Stimulated activated CD4-positive, alpha-beta T cell treated with anti-CD3 and anti-CD28 coated beads, Interleukin-2, amount 100 ng/mL, for 24 hours (primary cell): ENCODE data around the gene CELF3.
"Not testable (repeated sequence)": the region's sequence is repeated elsewhere in the genome, so short reads cannot be mapped to it uniquely, and the experiment has no call there.

ENCODE experiments used
- DNase-seq, 2 donors: peaks; one replicate each; pipeline ENCODE4 v3.0.0-alpha.2; 2020

CELF3 gene

GRCh38 chr1:151693057-151693651 is 23.4 kb downstream of the CELF3 start:
- DNase-seq: no peak

DNA sequence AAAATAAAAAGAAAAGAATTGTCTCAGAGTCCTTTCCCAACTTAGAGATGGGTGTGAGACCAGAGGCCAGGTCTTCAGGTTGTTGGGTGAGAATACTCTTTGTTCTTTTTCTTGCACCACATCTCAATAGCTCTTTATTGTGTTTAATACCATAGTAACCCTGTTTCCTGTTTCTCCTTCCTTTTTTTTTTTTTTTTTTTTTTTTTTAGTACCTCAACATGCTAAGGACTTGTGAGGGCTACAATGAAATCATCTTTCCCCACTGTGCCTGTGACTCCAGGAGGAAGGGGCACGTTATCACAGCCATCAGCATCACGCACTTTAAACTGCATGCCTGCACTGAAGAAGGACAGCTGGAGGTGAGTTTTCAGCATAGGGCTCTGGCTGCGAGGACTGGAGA is 24.4 kb downstream of the CELF3 start:
- DNase-seq: no peak

DNA sequence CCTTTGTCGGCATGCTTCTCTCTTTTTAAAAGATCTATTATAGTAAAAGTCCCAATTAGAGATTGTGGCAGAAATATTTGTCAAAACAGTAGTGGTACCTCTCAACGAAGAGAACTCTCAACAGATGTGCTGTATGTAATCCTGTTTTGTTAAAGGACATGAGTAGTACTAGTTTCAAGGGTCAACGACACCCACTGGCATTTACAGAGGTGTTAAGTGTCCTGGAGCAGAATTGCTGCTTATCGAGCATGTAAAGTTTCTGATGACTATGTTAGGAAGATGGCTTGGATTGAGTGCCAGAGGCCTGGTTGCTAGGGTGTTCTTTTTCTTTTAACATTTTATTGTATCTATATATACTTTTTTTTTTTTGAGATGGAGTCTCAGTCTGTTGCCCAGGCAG is 27.1 kb downstream of the CELF3 start:
- no peak for DNase-seq

DNA sequence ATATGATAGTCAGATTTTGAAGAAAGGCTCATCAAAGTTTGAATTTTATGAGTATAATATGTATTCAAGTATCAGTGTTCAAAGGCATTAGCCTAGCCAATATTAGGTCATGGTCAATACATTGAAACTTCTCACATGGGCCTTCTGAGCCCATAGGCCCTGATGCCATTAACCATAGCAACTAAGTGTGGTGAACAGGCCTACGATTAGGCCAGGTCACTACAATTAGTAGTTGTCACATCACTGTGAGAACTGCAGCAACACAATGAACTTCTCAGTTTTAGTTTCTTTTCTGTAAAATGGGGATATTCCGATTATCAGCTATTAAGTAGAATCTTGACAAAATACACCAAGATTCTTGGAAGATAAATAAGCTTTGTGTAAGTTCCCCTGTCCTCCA is 30.0 kb downstream of the CELF3 start:
- DNase-seq: no peak

GRCh38 chr1:151684128-151684527 is 32.5 kb downstream of the CELF3 start:
- DNase-seq: no peak

DNA sequence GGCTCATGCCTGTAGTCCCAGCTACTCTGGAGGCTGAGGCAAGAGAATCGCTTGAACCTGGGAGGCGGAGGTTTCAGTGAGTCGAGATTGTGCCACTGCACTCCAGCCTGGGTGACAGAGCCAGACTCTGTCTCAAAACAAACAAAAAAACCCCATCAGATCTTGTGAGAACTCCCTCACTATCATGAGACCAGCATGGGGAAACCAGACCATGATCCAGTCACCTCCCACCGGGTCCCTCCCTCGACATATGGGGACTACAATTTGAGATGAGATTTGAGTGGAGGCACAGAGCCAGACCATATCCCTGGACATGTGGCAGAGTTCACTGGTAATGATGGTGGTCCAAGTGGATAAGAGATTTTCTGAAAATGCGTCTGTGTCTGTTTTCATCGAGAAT is 33.7 kb downstream of the CELF3 start:
- not testable (repeated sequence) for DNase-seq

DNA sequence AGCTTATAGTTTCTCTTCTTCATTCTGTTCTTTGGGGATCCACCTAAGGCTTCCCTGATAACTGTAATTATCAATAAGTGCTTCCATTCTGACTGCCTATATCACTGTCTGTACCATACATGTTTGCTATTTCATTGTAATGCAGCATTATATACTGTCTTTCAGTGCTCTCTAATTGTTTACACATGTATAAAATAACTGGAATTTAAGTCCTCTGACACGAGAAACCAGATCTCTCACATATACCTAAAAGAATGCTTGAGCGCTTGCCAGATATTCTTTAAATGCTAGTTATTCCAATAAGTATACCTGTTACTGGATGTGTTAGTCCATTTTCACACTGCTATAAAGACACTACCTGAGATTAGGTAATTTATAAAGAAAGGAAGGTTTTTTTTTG is 34.7 kb downstream of the CELF3 start:
- DNase-seq: no peak

DNA sequence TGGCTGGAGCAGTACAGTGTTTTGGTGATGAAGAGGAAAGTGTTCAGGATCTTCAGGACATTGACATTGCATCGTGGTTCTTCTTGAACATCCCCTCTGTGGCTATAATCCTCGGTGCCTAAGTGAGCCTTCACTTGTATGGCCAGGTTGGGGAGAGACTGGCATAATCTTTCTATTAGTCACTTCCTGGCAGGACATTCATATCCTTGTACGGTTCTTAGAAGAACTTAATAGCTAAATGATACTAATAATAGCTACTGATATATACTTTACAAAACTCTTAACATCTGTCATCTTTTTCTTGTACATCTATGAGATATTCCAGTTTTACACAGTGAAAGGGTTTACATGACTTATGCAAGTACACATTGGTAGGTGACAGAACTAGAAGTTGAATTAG is 35.8 kb downstream of the CELF3 start:
- DNase-seq: no peak

DNA sequence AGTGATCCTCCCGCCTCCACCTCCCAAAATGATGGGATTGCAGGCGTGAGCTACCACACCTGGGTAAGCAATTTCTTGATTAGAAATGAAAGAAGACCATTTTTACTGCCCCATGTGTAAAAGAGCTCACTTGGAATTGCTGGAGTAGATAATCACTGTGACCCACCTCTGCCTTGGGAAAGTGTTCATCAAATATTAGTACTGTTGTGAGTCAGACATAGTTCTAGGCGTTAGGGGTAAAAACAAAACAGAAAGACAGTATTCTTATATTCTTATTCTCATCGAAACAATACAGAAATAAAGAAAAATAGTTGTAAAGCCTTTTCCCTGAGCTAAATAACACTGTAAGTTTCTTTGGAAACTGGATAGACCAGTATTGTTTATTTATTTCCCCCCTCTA is 36.2 kb downstream of the CELF3 start:
- DNase-seq: no peak

DNA sequence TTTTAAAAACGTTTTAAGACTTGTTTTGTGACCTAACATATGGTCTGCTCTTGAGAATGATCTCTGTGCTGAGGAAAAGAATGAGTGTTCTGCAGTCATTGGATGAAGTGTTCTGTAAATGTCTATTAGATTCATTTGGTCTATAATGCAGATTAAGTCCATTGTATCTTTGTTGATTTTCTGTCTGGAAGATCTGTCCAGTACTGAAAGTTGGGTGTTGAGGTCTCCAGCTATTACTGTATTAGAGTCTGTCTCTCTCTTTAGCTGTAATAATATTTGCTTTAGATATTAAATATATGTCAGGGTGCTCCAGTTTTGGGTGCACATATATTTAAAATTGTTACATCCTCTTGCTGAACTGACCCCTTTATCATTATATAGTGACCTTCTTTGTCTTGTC is 43.2 kb downstream of the CELF3 start:
- no peak for DNase-seq

DNA sequence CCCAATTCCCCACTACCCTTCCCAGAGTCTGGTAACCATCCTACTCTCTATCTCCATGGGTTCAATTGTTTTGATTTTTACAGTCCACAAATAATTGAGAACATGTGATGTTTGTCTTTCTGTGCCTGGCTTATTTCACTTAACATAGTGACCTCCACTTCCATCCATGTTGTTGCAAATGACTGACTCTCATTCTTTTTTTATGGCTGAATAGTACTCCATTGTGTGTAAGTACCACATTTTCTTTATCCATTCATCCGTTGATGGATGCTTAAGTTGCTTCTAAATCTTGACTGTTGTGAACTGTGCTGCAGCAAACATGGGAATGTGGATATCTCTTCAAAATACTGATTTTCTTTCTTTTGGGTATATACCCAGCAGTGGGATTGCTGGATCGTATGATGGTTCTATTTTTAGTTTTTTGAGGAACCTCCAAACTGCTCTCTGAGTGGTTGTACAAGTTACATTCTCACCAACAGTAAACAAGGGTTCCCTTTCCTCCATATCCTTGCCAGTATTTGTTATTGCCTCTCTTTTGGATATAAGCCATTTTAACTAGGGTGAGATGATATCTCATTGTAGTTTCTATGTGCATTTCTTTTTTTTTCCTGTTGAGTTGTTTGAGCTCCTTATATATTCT is 46.4 kb downstream of the CELF3 start:
- not testable (repeated sequence) for DNase-seq

- DNase-seq: no peak
These were observed 48.5 kb downstream of the CELF3 start for GRCh38 chr1:151668090-151668489.

DNA sequence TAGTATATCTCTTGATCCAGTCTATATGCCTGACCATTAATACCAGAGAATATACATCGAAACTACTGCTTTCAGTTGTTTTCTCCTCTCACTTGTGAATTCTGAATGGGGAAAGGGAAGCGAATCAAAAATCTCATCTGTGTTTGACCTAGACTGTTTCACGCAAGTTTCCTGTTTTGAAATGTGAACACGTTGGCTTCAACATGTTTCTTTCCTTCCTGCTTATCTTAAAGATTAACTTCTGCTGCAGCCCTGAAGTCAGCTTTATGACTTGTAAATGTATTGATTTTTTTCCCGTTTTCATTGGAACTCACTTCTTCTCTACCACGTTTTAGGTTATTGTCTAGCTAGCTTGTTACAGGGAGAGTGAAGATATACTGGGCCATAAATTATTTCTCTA is 54.9 kb downstream of the CELF3 start:
- DNase-seq: no peak

DNA sequence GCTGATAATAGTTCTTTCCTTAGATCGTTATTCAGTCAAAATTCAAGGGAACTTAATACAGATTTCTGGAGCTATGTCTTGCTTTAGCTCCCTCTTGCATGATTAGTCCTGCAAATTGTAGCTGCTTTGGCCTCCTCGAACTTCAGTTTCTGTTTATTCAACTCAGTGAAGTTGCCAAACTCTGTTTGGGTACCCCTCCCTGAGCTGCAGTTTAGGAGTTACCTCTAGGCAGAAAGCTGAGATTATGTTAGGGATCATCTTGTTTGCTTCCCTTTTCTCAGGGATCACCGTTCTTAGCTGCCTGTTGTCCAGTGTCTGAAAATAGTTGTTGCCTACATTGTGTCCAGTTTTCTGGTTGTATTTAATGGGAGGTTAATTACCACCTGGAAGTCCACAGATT is 61.2 kb downstream of the CELF3 start:
- no peak for DNase-seq

GRCh38 chr1:151653397-151653796 is 63.2 kb downstream of the CELF3 start:
- no peak for DNase-seq
